ENCODE results near the gene FRMD4A.
A peak's percentile ranks its signal among the peaks of the same experiment; 100 is the strongest.

The FRMD4A gene

DNA sequence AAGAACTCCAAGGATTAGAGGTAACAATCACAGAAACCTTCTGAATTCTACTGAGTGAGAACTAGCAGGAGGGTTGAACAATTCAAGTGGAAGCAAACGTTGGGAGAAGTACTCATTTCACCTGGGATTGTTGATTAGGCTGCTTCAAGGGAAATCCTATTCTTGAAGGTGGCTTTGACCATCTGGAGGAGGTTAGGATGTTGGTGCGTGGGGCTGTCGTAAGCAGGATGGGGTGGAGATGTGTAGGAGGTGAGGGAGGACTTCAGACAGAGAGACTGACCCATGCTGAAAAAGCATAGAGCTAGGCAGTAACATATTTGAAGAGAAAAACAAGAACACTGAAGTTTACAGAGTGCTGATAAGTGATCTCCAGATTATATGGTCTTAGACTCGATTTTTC lies 147.9 kb downstream of the FRMD4A start:
- no peak for DNase-seq

DNA sequence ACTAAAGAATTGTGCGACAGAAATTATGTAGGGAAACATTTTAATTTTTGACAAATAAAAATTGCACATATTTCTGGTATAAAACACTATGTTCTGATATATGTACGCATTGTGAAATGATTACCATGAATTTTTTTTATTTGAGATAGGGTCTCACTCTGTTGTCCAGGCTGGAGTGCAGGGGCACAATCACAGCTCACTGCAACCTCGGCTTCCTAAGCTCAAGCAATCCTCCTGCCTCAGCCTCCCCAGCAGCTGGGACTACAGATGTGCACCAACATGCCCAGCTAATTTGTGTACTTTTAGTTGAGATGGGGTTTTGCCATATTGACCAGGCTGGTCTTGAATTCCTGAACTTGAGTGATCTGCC lies 149.2 kb downstream of the FRMD4A start:
- no peak for DNase-seq

DNA sequence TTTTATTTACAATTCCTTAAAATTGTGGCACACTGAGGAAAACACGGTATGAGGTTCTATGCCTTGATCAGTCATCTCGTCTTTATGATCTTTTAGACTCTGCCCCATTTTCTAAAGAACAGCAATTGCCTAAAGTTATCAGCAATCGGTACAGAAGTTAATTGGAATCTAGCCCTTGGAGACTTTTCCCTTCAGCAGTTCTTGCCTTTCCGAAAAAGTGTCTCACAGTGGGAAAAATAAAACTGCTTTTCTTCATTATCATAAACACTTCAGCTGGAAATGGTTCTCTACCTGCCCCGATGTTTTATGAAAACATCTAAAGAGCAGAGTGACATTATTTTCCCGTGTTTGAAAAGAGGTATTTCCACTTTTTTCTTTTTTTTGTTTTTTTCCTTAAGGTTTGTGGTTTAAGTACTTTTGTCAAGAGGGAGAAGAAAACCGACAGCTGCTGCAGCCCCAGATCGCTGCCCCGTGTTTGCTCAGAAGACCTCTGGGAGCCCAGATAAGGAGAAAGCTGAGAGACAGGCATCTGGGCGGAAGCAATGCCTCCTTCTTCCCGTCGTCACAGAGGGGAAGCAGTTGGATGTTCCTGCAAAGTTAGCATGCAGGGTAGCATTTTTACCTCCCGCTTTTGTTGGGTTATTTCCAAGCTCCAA lies 149.7 kb downstream of the FRMD4A start:
- no peak for DNase-seq

DNA sequence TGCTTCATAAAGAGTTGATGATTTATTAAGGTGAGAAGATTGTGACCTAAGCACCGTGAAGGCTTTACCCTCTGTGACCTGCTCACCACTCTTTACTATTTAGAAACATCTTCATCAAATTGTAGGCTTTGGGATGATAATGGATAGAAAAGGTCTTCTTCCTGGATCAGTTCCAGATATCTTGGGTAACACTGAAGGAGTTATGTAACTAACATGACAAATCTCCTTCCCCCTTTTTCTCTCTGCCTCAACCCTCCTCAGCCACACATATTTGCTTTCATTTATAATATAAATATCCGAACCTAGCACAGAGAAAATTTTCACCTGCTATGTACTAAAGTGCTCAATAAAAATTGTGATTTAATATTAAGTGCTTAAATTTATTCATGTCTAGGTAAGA lies 151.5 kb downstream of the FRMD4A start:
- no peak for DNase-seq

DNA sequence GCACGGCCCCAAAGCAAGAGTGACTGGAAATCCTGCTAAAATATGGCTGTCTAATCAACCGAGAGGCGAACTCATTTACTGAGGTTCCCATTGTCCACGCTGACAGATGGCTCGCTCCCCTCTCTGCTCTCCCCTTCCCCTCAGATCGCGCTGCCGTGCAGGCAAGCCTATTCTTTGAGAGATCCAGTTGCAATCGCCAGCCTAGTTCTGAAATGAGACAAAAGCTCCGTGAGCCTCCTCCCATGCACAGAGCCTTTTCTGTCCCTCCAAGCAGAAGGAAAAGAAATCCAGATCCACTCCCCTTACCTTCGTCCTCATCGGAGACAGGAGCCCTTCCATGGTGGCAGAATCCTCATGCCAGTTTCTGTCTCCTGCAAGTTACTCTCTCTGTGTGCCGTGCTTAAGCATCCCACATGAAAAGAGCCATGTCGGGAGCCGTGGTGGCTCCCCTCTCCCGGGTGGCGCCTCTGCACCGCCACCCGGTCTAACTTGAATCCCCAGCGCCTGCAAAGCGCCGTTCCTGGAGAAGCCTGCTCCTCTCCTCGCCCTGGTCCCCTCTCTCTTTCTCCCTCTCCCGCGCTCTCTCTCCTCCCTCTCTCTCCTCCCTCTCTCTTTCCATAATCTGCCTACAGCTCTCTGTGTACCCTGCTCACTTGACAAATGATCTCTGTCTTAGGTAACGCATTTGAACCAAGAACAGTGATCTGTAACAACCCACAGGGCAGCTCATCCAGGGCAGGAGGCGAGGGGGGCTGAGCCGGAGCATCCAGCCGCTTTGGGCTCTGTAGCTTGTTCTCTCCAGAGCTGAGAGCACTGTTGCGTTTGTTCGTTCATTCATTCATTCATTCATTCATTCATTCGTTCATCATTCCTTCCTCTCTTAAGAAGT lies 156.8 kb downstream of the FRMD4A start:
- no peak for DNase-seq

DNA sequence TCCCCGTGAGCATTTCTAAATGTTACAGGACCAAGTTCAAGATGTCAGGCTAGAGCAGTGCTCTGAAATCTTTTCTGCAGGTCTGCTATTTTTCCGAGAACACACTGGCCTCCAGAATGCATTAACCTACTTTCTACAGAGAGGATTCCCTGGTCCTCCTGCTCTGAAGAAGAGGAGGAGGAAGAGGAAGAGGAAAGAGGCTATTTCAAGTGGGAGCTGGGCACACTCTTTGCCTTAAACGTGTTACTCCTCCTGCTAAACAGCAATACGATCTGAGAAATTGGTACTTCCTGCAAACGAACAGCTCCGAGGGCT lies 157.4 kb downstream of the FRMD4A start:
- peak; percentile 30 for DNase-seq

DNA sequence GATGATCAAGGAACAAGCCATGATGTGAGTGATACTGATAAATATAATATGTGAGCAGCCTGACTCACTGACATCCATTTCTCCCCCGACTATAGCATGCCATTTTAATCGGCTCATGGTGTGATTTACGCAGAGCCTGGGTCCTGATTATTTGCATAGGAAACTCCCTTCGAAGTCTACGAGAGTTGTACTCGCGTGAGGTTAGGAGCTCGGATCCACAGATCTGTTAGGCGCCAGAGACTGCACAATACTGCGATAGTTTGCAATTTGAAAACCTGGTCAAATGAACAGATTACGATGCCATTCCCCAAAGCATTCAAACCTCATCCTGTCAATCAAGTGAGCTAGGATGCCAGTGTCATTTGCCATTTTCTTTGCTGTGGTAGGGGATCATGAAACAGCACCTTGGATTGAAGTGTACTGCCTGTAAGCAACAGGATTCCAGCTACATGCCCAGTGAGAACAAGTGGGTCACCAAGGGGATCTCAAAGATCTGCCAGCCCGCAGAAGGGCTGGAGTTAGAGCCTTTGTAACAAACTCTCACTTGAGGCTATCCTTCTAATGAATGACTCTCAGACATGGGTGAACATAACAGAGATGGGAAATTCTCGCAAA lies 158.3 kb downstream of the FRMD4A start:
- no peak for DNase-seq

DNA sequence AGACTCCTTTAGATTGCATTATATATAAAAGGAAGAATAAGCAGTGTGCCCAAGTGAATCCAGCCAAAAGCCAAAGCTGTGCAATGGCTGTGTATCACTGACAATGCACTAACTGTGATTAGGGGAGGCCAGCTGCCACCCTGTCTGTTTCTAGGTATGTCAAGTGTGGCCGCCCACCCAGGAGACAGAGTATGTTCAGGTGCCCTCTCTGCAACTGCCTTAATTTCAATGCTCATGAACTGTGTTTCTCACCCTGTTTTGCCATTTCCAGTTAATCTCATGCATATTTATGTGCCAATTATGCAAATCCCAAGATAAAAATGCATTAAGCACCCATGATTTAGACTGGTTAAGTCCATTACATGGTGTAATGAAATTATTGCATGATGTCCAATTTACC lies 159.4 kb downstream of the FRMD4A start:
- DNase-seq = no peak

DNA sequence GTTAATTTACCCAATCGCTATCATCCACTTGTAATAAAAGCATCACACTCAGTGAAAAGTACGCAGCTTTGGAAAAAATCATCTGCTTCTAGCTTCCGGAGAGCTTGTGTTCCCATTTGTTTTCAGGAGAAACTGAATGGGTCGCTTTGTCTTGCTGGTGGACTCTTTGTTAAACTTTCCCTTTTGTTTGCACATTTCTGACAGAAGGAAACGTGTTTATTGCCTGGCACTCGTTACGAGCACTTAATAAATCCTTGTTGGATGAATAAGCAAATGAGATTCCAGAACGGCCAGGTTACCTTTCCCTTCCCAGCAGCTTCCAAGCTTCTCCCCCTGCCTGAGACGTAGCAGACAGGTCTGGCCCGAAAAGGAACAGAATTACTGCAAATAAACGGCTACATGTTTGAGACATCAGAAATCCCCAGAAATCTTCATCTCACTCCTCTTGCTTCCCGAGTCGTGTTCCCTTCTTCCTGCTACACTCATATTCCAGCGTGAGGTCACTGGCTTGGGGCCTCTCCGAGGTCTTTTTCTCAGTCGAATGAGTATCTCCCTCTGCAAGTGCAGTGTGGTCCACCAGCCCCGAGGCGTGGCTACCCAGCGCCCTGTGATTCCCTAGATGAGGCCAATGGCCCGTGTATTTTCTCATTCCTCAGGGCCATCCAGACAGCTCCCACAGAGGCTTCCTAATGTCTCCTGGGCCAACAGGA lies 167.2 kb downstream of the FRMD4A start:
- no peak for DNase-seq

DNA sequence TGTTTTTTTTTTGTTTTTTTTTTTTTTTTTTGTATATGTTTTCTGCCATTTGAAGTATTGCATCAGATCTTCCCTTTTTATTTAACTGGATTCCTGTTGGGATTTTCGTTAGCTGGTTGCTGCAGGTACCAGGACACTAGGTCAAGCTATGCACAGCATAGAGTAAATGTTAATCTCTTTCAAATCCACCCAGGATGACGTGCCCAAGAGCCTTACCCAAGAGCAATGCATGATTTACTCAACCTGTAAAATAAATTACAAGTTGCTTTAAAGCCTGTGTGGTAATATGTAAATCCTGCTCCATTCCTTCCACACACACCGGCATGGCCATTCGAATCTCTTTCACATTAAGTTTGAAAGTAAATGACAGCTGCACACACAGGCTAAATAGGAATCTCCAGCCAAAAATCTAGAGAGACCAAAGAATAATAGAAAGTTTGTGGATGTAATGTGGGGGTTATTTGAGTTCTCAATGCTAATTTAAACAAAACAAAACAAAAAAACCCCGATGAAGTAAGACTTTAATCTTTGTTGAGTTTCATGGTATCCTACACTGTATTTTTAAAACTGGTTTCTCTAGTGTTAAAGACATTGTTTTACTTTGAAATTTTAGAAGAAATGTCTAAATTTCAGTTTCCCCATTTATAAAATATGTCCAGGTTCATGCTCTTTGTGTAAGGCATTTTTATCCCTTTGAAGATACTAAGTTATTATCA lies 167.9 kb downstream of the FRMD4A start:
- DNase-seq = no peak

DNA sequence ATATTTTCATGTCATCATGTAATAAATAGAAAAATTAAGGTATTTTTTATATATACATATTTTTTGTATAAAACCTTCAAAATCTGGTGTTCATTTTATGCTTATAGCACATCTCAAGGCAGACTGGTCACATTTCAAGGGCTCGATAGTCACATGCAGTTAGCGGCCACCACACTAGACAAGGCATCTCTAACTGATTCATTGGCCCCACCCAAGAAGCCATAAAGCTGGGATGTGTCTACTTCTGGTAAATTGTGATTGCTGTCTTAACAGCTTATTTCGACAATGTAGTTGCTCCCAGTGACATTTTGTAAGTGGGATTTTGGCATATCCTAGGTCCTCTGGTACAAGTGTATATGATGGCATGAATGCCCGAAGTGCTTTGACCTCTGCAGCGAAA lies 168.7 kb downstream of the FRMD4A start:
- no peak for DNase-seq

DNA sequence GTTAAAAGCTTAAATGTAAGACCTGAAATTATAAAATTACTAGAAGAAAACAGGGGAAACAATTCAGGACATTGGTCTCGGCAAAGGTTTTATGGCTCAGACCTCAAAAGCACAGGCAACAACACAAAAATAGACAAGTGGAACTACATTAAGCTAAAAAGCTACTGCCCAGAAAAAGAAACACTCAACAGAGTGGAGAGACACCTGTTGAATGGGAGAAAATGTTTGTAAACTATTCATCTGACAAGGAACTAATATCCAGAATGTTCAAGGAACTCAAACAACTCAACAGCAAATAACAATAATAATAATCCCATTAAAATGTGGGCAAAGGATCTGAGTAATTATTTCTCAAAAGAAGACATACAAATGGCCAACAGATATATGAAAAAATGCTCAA lies 170.4 kb downstream of the FRMD4A start:
- no peak for DNase-seq

DNA sequence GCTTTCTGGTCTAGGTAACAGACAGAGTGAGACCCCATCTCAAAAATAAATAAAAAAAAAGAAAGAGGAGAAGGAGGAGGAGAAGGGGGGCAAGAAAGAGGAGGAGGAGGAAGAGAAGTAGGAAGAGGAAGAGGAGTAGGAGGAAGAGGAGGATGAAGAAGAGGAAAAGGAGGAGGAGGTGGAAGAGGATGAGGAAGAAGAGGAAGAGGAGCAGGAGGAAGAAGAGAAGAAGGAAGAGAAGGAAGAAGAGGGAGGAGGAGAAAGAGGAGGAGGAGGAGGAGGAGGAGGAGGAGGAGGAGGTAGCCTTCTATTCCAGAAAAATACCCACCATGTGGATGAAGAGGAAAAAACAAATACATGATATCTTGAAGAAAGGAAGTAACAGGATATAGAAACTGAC lies 172.1 kb downstream of the FRMD4A start:
- DNase-seq = no peak

DNA sequence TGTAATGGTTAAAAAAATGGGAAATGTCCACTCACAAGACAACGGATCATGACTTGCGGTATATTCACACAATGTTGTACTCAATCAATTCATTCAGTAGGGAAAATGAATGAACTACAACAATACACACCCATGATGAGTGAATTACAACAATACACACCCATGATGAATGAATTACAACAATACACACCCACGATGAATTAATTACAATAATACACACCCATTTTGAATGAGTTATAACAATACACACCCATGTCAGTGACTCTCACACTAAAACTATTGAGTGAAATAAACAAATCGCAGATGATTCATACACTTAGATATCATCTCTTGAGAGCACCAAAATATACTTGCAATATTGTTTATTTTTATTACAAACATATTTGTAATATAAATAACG lies 174.6 kb downstream of the FRMD4A start:
- DNase-seq = no peak

DNA sequence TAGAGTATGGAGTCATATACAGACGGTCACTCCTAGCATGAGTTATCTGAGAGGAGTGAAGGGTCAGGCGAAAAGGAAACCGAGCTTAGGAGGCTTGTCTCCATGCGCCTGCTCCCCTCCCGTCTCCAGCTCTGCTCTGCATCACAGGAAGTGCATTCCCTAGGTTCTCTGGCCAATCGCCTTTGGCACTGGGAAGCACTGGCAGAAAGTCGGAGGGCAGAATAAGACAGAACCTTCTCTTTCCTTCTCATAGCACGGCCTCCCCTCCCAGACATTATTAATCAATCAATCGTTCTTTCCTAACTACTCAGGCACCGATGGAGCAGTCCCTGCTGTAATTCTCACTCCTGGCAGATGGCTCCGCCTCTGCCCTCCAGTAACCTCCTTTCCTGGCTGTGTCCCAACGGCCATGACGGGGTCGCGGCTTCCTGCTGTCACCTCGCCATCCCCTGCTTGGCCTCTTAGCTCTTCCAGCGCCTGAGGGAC lies 177.1 kb downstream of the FRMD4A start:
- peak; percentile 1 for DNase-seq

DNA sequence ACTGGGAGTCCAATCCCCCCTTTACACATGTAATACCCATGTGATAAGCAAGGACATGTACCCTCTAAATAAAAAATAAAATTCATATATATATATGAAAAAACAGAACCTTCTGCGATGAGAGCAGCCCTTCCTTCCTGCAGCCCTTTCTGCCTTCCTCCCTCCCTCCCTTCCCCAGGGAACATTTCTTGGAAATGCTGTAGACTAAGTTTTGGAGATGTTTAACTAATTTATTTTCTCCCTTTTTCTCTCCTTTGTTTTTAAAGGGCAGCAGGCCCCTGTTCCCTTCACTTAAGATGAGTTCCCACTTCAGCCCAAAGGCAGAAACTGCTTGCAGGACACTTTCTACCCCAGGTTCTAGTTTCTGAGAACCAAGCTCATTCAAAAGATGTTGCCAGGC lies 179.2 kb downstream of the FRMD4A start:
- DNase-seq = no peak

DNA sequence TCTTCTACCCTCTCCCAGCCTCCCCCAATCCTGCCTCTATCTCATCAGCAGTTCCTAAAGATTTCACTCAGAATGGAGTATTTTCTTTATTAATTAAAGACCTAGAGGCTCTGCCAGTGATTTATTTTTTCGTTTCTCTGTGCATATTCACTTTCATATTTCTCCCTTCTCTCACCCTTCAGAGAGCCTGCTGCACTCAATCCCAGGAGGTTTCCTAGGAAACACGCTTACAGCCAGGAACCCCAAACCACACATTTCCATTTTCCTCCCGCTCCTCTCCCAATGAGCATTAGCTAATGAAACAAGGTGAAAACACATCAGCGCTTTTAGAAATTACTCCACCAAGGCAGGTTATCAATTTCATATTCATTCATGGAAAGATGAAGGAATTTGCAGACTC lies 180.2 kb downstream of the FRMD4A start:
- DNase-seq = no peak

DNA sequence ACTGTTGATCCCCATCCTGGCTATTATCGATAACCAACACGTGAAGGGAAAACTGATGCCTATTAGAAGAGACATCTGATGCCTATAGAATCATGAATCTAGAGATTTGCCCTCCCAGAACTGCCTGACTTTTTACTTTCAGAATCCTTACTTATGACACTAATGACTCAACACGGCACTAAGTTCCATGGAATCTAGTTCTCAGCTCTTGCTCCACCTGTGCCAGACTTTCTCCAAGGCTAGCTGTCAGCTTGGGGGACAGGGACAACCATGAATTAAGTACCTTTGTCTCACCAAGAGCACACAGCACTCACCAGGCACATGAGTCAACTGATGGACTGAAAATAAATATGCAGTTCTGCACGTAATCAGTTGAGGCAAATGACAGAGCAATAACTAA lies 184.2 kb downstream of the FRMD4A start:
- DNase-seq = peak; percentile 49

DNA sequence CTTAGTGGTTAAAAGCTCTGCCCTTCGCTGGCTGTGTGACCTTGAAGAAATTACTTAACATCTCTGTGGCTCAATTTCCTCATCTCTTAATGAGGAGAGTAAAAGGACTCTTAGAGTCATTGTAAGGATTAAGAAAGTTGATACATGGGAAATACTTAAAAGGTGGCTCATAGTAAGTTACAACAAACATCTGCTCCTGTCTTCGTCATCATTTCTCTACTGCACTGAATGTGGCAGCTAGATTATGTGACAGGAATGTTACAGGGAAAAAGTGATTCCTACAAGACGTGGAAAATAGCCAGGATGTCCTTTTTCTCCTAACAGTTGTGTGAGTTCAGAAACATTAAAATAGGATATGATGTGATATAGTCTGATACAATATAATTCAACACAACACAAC lies 184.7 kb downstream of the FRMD4A start:
- peak; percentile 82 for DNase-seq

DNA sequence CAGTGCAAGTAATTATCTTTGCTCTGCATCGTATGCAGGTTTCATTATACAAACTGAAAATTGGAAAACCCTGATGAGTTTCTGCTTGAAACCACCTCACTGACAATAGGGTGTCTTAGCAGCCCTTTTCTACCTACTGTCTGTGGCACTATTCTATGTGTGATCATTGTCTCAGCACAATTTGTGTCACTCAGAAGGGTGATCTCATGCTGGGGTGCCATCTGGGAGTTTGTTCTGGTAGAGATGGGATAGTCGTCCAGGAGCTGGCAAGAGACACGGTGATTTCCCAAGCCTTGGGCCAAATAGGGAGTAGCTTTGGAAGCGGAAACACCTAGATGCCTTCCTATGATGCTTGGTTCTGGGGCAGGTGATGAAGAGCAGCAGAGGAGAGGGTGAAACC lies 186.3 kb downstream of the FRMD4A start:
- DNase-seq = no peak

DNA sequence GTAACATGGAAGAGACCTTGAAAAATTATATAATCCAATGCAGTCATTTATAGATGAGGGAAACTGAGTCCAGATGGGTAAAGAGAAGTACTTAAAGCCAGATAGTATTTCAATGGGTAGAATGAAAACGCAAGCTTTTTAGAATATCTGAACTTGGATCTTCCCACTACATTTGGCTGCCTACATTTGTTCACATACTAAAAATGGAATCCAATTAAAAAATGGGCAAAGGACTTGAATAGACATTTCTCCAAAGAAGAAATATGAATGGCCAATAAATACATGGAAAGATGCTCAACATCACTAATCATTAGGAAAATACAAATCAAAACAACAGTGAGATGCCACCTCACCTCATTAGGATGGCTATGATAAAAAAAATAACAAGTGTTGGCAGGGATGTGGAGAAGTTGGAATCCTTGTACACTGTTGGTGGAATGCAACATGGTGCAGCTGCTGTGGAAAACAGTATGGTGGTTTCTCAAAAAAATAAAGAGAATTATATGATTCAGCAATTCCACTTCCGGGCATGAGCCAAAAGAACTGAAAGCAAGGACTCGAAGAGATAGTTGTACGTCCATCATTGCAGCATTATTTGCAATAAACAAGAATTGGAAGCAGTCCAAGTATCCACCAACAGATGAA lies 188.0 kb downstream of the FRMD4A start:
- DNase-seq = no peak

DNA sequence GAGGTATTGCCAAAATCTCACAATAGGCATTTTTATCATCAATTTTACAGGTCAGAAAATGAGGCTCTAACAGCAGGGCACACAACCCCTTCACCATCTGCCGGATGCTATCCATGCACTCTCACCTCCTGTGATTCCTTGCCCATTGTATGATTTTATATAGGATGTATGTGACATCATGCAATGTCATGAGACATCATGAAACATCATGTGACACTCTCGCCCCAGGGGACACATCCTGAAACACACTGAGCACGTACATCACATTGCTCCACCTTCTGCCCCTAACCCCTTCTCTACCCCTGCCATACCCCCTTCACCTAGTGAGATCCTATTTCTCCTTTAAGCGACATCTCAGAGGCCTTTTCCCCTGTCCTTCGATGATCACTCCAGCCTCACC lies 189.4 kb downstream of the FRMD4A start:
- DNase-seq = no peak

Measured in fibroblast of skin of right biceps (primary cell).